Amniotic stem cell (primary cell): Measurements from ENCODE around the gene C20orf204.
A peak's percentile ranks its signal among the peaks of the same experiment; 100 is the strongest.

Experiments used
- DNase-seq: peaks from one replicate; lab custom pipeline; 2025; lab: John Stamatoyannopoulos, UW

The C20orf204 gene

DNA sequence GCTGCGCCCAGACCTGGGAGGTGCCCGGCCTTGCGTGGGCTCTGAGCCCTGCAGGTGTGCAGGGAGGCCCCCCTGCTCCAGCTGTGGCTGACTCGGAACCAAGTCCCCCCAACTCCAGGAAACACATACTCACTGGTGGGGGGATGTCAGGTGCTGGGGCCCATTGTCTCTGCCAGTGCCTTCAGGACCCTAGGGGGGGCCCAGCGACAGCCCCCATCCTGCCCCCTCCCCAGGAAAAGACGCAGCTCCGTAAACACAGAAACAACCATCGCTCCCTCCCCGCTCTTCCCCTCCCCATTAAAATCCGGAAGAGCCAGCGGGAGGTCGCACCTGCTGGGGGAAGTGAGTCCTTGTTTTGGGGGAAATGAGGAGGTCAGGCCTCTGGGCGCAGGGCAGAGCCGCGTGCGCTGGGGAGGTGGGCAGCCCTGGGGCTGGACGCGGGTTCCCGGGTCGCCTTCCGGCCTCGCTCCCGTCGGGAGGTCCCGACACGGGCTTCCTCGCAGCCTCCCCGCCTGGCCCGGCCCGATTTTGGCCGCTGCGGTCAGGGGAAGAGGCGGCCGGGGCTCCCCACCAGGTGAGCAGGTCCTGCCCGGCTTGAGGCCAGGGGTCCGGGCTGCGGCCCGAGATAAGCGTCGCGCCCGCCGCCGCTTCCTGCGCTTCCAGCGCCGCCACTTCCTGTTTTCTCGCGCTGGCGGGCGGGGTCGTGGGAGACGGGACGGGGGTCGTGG lies 6.2 kb downstream of the C20orf204 start:
- DNase-seq: no peak

DNA sequence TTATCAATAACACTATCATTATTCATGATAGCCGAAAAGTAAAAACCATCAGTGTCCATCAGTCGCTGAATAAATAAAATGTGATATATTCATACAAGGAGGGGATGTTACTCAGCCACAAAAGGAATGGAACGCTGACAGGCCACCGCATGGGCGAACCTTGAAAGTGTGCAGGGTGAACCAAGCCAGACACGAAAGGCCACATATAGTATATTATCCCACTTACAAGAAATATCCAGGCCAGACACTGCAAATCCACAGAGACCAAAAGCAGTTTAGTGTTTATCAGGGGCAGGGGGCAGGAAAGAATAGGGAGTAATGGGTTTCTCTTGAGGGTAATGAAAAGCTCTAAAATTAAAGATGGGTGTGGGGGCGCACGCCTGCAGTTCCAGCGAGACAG lies 7.8 kb downstream of the C20orf204 start:
- DNase-seq: no peak

DNA sequence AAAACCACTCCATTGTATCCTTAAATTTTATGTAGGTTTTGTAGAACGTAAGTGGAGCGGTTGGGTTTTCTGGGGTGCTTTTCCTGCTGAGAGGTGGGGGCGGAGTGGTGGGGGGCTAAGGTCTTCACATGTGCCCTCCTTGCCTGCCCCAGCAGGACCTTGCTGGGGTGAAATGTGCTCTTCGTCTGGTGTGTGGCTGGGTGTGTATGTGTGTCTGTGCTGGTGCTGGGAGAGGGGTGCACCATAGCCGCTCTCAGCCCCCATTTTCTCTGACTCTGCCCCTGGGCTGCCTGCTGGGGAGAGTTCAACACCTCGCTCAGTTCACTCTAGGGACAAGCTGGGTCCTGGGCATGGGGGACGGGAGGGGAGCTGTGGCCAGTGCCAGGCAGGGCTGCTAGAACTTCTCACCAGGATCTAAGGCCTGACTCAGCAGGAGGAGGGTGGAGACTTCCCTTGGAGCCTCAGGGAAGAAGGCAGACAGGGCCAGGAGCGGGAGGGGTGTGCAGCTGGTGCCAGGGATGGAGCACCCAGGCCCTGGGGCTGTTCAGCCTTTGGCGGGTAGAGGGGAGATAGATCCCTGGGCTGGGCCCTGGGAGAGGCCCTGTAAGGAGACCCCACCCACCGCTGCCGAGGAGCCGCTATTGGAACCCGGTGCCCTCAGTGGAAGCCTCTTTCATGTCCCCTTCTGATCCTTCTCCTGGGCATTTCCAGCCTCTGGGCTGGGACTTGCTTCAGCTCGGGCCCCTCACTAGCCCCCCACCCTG lies 8.7 kb downstream of the C20orf204 start:
- DNase-seq: peak; percentile 65

DNA sequence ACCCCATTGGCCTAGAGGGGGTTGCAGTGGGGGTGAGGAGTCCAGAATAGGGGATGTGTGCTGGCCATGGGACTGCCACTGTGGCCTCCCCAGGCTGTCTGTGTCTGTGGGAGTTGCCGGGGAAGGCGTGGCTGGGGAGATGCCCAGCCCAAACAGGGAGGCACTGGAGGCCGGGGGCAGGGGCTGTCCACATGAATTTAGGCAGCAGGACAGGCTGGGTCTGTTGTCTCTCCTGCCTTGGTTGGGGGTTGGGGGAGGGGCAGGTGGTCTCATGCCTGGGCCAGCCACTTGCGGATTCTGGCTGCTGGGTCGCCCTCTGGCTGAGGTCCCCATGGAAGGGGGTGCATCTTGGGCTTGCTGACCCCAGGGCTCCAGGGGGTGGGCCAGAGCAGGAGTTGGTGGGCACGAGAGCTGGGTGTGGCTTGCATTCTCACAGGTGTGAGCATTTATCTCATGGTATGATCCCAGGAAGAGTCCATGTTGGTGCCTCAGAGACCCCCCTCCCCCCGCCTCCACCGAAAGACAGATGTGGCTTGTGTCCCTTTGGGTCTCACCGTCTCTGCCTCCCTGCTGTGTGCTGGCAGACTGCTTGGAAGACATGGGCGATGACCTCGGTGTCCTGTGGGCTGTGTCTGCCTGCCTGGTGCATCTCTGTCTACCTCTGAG lies 9.5 kb downstream of the C20orf204 start:
- DNase-seq: no peak

DNA sequence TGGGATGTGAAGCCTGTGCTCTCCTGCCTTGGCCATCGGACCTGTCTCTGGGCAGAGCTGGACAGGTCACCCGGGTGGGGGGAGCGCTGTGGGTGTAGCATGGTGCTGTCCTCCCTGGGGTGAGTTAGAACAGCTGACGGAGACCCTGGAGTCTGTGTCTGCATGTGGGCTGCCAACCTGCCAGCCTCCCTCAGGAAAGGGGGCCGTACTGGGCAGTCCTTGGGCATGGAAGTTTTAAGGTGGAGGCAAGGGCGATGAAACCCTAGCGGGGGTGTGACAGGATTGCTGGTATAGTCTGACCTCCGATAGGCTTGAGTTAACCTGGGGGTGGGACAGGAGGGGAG lies 11.0 kb downstream of the C20orf204 start:
- no peak for DNase-seq

DNA sequence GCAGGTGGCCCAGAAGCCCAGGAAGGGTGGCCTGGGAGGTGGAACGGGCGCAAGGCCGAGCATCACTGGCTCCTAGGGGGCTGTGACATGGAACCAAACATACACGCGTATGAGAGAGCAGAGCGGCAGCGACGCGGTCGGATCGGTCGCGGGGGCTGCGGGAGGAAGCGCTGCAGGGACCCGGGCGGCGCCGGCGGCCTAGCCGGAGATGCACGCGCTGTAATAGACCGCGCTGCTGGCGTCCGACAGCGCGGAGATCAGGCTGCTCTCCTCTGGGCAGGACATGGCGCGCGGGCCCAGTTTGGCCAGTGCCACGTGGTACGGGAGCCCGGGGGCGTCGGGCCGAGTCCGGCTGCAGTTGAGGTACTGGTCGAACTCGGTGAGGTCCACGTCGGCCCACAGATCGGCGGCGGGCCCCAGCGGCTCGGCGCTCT lies 12.0 kb downstream of the C20orf204 start:
- DNase-seq: no peak

DNA sequence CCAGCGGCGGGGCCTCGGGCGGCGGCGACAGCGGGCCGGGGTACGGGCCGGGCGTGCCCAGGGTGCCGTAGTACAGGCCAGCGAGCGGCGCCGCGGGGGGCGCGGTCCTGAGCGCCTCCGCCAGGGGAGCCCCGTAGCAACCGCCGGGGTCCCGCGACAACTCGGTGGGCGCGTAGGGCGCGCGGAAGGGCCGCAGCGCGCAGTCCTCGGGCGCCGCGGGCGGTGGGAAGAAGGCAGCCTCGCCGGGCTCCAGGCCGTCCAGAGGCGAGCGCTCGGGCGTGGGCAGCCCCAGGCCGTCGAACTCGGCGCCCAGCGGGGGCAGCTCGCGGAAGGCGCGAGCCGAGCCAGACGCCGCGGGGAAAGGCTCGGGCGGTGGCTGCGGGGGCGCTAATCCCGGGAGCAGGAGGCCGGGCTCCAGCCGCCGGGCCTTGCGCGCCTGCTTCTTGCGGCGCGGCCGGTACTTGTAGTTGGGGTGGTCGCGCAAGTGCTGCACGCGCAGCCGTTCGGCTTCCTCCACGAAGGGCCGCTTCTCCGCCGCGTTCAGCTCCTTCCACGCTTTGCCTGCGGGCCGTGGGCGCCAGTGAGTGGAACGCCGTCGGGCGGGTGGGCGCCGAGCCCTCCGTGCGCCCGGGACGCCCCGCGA lies 12.5 kb downstream of the C20orf204 start:
- no peak for DNase-seq

DNA sequence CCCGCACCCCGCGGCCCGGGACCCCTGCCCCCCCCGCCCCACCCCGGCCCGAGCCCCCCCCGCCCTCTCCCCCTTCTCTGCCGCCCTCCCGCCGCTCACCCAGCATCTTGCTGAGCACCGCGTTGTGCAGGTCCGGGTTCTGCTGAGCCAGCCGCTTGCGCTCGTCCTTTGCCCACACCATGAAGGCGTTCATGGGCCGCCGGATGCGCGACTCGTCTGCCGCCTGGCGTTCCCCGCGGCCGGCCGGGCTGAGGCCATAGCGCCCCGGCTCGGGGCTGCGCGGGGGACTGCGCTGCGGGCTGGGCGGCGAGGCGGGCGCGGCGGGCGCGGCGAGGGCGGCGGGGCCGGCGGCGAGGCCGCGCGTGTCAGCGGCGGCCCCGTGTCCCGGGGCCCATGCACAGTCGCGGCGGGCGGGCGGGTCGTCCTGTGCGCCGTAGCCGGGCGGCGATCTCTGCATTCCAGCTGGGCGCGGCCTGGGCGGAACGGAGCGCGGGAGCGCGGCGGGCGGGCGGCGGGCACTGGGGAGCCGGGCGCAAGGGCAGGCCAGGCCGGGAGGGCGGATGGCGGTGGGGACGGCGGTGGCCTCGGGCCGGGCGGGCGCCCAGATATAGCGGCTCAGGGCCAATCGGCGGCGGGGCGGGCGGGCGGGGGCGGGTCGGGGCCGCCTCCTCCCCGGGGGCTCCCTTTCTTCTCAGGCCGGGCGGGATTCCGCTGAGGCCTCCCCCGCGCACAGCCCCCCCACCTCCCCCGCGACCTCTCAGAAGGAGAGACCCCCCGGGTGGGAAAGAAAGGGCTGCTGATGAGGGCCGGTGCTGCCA lies 13.3 kb downstream of the C20orf204 start, which contains the start of gene SOX18:
SOX18 (minus strand) TSS at position 580 of the 818 bp plus-strand sequence; CDS start at position 457, 123 bp downstream.
- no peak for DNase-seq

DNA sequence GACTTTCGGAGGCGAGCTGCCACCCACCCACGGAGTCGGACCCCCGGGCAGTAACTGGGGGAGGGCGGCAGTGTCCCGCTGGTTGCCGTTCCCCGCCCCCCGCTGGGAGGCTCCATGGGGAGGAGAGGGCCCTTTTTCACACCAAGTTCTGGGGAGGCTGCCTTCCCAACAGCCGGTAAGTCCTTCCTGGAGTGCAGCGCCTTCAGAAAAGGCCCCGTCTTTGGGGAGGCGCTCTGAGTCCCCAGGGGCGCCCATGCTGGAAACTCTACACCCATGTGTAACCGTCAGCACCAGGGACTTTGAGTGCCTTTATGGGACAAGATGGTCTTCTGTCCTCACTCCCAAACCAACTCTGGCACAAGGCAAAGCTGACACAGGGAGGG lies 13.9 kb downstream of the C20orf204 start:
- no peak for DNase-seq

DNA sequence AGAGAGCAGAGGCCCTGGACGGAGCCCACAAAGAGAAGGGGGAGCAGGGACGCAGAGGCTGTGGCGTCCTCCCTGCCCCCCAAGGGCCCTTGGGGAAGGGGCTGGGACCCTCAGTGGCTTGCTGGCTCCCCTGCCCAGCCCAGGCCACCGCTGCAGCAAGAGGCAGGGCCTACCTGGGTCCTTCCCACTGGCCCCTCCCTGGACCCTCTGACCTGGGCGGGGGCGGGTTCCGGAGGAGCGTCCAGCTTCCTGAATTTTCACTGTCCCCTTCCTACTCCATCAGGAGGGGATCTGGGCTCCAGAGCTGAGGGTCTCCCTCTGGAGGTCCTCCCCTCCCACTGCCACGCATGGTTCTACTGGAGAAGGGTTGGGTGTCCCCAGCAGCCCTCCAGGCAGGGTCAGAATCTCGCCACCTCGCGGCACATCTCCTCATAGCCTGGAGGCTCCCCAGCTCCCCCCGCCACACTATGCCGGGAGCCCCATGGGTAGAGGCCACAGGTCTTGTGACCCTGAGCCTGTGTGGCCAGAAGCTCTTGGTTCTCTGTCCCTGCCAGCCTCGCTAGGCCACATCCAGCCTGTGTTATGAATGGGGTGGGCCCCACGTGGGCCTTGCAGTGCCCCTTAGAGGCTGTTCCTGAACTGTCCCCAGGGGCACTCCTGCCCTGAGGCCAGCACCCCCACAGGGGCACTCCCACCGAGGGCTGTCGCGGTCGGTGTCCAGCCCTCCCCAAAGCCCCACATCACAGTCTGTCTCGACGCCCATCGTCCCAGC lies 14.5 kb downstream of the C20orf204 start:
- DNase-seq: no peak

DNA sequence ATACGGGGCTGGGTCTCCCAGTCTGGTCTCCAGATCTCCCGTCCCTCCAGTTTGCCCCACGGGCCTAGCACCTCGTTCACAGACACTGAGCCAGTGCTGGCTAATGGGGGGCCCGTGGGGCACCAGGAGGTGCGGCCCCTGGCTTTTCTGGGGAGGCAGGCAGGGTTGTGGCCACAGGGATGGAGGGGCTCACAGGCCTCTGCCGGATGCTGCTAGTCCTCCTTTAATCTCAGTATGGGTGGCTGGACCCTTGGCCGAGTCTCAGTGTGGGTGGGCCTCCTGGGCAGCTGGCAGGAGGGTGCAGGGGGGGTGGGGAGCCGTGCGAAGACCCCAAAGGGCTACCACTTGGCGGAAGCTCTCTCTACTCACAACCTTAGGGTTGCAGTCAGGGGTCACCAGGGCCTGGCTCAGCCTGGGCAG lies 15.1 kb downstream of the C20orf204 start:
- no peak for DNase-seq

DNA sequence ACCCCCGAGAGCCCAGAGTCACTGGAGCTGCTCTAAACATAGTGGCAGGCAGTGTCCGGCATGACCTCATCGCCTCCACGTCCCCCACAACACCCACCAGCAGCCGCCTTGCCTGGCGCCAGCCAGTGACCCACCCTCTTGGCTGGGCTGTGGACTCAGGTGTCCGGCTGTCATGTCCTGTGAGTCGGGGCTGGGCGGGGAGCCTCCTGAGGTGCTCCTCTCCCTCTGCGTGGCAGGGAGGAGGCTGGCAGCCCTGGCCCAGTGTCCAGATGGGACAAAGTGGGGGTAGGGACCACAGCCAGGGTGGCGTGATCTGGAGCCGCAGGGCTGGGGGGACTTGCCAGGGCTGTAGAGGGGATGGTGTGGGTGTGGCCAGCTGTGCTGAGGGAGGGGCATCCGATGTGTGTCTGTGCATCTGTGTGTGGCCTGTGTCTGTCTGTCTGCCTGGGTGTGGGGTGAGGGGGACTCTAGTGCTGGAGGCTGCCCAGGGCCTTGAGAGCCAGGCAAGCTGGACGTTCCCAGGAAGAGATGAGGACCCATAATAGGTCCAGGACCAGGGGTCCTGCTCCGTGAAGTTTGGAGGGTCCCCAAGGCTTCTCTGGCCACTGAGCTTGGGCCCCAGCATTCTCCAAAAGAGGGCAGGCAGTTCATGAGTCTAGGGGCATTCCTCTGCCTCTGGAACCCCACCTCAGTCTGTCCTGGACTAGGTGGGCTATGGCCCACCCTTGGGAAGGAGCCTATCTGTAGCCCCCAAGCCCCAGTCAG lies 15.8 kb downstream of the C20orf204 start:
- no peak for DNase-seq

DNA sequence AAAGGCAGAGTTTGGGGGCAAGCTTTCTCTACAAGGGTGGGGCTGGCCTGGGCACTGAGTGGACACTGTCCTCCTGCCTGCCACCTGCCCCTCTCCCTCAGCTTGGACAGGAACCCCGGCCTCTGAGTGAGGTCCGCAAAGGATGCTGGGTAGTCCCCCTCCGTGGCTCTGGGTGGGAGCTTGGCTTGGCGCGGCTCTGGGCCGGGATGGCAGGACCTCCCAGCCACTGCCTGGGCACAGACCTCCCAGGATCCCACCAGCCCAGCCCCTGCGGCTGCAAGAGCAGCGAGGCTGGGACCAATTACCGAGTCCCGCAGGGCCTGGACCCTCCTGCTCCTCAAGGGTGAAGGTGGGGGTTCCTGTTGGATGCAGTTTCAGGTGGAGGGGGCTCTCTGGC lies 16.3 kb downstream of the C20orf204 start:
- DNase-seq: no peak

DNA sequence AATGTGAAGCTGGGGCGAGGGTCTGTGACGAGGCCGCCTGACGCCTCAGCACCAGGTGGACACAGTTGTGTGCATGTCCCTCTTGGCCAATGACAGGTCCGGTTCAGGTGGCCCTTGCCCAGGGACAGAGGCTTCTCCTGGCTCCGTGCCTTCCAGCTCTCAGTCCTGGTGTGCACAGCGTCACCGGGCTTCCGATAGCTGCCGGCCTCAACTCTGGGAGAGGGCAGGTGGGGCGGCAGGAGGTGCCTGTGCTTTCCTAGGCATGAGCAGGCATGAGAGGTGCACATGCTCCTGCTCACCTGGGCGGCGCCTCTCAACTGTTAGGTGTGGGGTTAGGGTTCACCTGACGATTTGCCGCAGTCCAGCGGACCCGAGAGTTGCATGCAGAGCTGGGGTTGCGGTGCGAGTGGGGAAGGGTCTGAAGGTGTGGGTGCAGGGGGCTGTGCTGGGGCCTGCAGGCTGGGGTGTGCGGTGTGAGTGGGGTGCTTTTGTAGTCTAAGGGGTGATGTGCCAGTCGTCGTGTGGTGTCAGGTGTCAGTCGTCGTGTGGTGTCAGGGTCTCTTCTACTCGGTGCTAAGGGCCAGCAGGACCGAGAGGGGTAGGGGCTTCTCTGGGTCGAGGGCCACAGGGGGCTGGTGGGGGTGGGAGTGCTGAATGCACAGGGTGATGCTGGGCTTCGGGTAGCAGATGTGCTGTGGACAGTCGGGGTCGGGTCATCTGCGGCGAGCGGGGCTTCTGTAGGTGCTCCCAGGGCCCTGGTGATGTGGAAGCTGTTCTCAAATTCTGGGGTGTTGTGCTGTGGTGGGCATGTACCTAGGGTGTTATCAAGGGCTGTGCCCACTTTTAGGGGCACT lies 17.2 kb downstream of the C20orf204 start:
- no peak for DNase-seq

DNA sequence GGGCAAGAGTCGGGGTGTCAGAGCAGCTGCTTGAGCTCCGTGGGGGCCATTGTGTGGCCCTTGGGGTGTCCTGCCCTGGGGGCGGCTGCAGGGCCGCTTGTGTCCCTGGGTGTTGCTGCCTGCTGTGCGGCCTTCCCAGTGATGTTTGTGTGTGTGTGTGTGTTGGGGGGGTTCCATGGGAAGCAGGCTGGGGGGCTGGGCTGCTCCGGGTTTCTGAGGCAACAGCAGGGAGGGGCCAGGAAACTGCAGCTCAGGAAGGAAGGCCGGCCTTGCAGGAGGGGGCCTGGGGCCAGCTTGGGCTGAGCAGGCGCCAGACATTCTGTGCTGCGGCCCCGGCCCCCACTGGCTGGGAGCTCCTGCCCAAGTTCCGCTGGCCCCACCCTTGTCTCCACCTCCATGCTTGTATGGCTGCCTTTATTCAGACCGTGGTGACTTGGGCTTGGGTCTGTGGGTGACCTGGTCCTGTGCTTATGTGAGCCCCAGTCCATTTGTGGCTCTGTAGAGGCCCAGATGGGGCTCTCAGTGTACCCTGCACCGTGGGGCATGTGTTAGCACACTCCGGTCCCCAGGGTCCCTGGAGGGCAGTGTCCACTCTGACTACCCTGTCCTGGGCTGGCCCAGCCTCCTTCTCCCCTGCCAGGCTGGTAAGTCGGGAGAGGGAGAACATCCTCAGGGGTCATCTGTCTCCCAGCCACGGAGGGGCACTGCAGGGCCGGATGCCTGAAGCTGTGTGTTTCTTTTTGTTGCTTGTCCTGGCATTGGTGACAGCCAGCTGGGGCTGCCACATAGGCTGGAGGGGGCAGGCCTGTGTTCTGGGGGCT lies 18.1 kb downstream of the C20orf204 start:
- DNase-seq: no peak

DNA sequence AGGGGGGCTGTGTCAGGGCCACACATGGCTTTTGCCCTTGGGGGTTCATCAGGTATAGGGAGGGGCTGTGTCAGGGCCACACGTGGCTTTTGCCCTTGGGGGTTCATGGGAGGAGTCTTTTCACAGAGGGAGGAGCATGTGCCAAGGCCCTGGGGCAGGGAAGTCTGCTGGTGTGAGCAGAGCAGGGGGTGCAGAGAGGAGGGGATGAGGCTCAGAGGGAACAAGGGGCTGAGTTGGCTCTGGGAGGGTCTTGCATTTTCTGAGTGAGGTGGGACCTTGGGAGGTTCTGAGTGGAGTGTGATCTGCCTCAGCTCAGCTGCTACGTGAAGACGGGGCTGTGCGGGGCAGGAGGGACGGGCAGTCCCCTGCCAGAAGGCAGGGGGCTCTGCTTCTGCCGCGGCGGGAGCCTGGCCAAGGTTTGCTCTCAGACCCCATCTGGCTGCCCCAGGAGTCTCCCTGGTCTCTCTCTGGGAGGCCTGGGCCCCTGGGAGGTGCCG lies 19.5 kb downstream of the C20orf204 start:
- no peak for DNase-seq

DNA sequence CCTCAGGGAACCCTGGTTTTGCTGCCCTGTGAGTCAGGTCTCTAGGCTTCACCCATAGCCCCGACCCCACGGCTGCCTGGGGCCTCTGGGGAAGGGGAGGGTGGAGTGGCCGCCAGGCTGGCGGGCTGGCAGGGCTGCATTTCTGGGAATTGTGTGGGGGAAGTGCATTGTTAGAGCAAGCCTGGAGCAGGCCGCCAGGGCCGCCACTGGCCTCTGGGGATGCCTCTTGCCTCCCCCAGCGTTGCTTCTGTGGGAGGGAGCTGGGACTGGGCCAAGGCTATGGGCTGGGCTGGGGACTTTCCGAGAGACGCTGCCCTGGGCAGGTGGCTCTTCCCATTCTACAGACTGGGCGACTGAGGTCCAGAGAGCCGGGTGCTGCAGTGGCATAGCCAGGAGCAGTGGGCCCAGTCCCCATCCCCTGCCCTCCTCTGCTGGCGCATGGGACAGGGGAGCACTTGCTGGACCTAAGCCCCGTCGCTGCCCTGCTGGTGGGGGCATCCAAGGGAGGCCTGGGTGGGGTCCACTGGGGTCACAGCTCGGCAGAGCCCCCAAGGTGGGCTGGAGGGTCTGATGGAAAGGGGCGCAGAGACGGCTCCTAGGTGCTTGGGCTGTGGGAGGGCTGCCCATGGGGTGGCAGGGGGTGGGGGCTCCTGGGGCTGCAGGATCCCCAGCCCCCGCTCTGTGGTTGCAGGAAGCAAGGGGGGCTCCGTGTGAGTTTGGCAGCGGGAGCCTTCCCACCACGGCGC lies 20.1 kb downstream of the C20orf204 start:
- no peak for DNase-seq

DNA sequence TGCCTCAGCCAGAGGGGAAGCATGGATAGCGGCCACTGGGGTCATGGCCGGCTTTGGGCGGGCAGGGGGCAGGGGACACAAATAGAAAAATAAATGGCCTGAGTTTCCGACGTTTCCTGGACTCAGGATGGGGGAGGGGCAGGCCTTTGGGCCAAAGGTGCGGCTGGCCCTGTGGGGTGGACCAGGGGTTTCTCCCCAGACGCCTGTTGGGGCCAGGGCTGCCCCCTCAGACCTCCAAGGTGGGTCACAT lies 20.6 kb downstream of the C20orf204 start:
- DNase-seq: no peak
